IMR-90 (cell line): Measurements from ENCODE around the gene LAPTM5. TPM values are rescaled to one million over a fixed set of nuclear protein-coding genes. Genes with fewer than 3 reads are reported as not detected.

Experiments
- ATAC-seq: fragments of 200-7000 bp; cut with Tn5 transposase; 2 replicates; pipeline ENCODE4 v1.9.1; 2020; ENCODE audit warnings: low read depth, mild to moderate bottlenecking, moderate library complexity
- BruUV-seq: library from RNA; stranded (reverse); fragments of 400-500 nt; replicated peaks from 2 replicates; lab custom pipeline; 2021; lab: Mats Ljungman, UMichigan
- CTCF ChIA-PET: fragments of 300-600 bp; formaldehyde crosslinking; extraction: SDS; loops from one replicate; lab custom pipeline; 2021; ENCODE audit warnings: antibody characterized with exemption; lab: Yijun Ruan, JAX
- POLR2A ChIA-PET: fragments of 300-600 bp; sonication (Branson Sonifier 250); formaldehyde crosslinking; loops from one replicate; lab custom pipeline; 2022; ENCODE audit warnings: antibody characterized with exemption; ENCODE audit not compliant: unreplicated experiment; lab: Charles Lee
- DNase-seq: peaks from one replicate; pipeline ENCODE4 v3.0.0; 2013
- H2AFZ ChIP-seq: replicated peaks from 2 replicates; pipeline ENCODE3; 2013; ENCODE audit warnings: low read length, mild to moderate bottlenecking; ENCODE audit not compliant: poor library complexity
- H2AK5ac ChIP-seq: 2 replicates; pipeline ENCODE4 v1.6.1; 2013; ENCODE audit warnings: low read depth, low read length, inconsistent platforms
- H2AK9ac ChIP-seq: replicated peaks from 2 replicates; pipeline ENCODE3; 2013; ENCODE audit warnings: mild to moderate bottlenecking, low read depth, low read length, moderate library complexity; ENCODE audit not compliant: poor library complexity
- H2BK120ac ChIP-seq: 2 replicates; pipeline ENCODE4 v1.6.1; 2013; ENCODE audit warnings: low read depth, low read length, inconsistent platforms
- H2BK15ac ChIP-seq: 3 replicates; pipeline ENCODE4 v1.6.1; 2013; ENCODE audit warnings: low read depth, low read length, inconsistent platforms
- H2BK20ac ChIP-seq: 2 replicates; pipeline ENCODE4 v1.6.1; 2013; ENCODE audit warnings: low read depth, mild to moderate bottlenecking, inconsistent platforms, low read length, moderate library complexity
- H2BK5ac ChIP-seq: 2 replicates; pipeline ENCODE4 v1.6.1; 2013; ENCODE audit warnings: mild to moderate bottlenecking, low read depth, low read length, inconsistent platforms; ENCODE audit not compliant: poor library complexity, severe bottlenecking
- H3K14ac ChIP-seq: replicated peaks from 2 replicates; pipeline ENCODE4 v1.6.1; 2013; ENCODE audit warnings: low read depth, low read length, inconsistent platforms
- H3K18ac ChIP-seq: 2 replicates; pipeline ENCODE4 v1.6.1; 2013; ENCODE audit warnings: low read depth, low read length, control low read depth
- H3K23ac ChIP-seq: 2 replicates; pipeline ENCODE4 v1.6.1; 2013; ENCODE audit warnings: low read depth, low read length, inconsistent platforms
- H3K27ac ChIP-seq: 2 replicates; pipeline ENCODE4 v1.5.1; 2013; ENCODE audit warnings: mild to moderate bottlenecking, control low read depth, low read length; ENCODE audit not compliant: insufficient read depth
- H3K27me3 ChIP-seq: 2 replicates; pipeline ENCODE4 v1.6.1; 2013; ENCODE audit warnings: low read length; ENCODE audit not compliant: control insufficient read depth, insufficient read depth
- H3K36me3 ChIP-seq: 2 replicates; pipeline ENCODE4 v1.6.1; 2013; ENCODE audit warnings: low read length, mixed read lengths; ENCODE audit not compliant: control insufficient read depth, insufficient read depth
- H3K4ac ChIP-seq: 2 replicates; pipeline ENCODE4 v1.6.1; 2013; ENCODE audit warnings: low read depth, low read length, inconsistent platforms
- H3K4me1 ChIP-seq: 2 replicates; pipeline ENCODE4 v1.6.1; 2013; ENCODE audit warnings: low read length, mixed read lengths; ENCODE audit not compliant: control insufficient read depth, insufficient read depth
- H3K4me2 ChIP-seq: 2 replicates; pipeline ENCODE4 v1.6.1; 2013; ENCODE audit warnings: low read depth, mild to moderate bottlenecking, control low read depth, low read length, moderate library complexity
- H3K4me3 ChIP-seq: 2 replicates; pipeline ENCODE4 v1.5.1; 2013; ENCODE audit warnings: low read depth, mild to moderate bottlenecking, control low read depth, low read length, moderate library complexity; ENCODE audit not compliant: insufficient read depth
- H3K56ac ChIP-seq: 2 replicates; pipeline ENCODE4 v1.6.1; 2013; ENCODE audit warnings: low read length, inconsistent platforms; ENCODE audit not compliant: insufficient read depth; ENCODE audit errors: extremely low read depth
- H3K79me1 ChIP-seq, 2 experiments: 2 replicates each; pipeline ENCODE4 v1.6.1; 2013; ENCODE audit warnings: low read length in 2 of 2, inconsistent platforms in 1 of 2, low read depth in 1 of 2
- H3K9ac ChIP-seq: 2 replicates; pipeline ENCODE4 v1.6.1; 2013; ENCODE audit warnings: low read depth, low read length, control low read depth
- H3K9me1 ChIP-seq: 2 replicates; pipeline ENCODE4 v1.6.1; 2013; ENCODE audit warnings: low read length, inconsistent platforms; ENCODE audit not compliant: insufficient read depth
- H3K9me3 ChIP-seq: 2 replicates; pipeline ENCODE4 v1.6.1; 2013; ENCODE audit warnings: low read length; ENCODE audit not compliant: control insufficient read depth, insufficient read depth
- H4K20me1 ChIP-seq: 2 replicates; pipeline ENCODE4 v1.6.1; 2013; ENCODE audit warnings: low read length, inconsistent platforms; ENCODE audit not compliant: insufficient read depth
- H4K5ac ChIP-seq: 2 replicates; pipeline ENCODE4 v1.6.1; 2013; ENCODE audit warnings: mild to moderate bottlenecking, low read depth, low read length, control low read depth
- H4K8ac ChIP-seq, 2 experiments: 2 replicates each; pipeline ENCODE4 v1.6.1; 2013; ENCODE audit warnings: low read depth in 2 of 2, low read length in 2 of 2, control low read depth in 1 of 2, inconsistent platforms in 1 of 2
- H4K91ac ChIP-seq: 2 replicates; pipeline ENCODE4 v1.6.1; 2013; ENCODE audit warnings: low read depth, low read length, inconsistent platforms; ENCODE audit not compliant: insufficient read depth
- BHLHE40 ChIP-seq: fragments of 150-350 bp; IDR thresholded peaks from 2 replicates; pipeline ENCODE4 v1.6.1; 2016; ENCODE audit warnings: mild to moderate bottlenecking, low read depth, low read length
- CEBPB ChIP-seq: IDR thresholded peaks from 2 replicates; pipeline ENCODE4 v1.6.1; 2012; ENCODE audit warnings: low read depth, low read length, improper control_type of control experiment
- CHD1 ChIP-seq: IDR thresholded peaks from 2 replicates; pipeline ENCODE4 v1.6.1; 2012; ENCODE audit warnings: low read depth, low read length, improper control_type of control experiment
- ELK1 ChIP-seq: fragments of 150-350 bp; IDR thresholded peaks from 2 replicates; pipeline ENCODE4 v1.6.1; 2016; ENCODE audit warnings: low read depth, mild to moderate bottlenecking, low read length, moderate library complexity, borderline replicate concordance
- FOS ChIP-seq: fragments of 150-350 bp; IDR thresholded peaks from 2 replicates; pipeline ENCODE4 v1.6.1; 2016; ENCODE audit warnings: low read depth, low read length
- MAFK ChIP-seq: IDR thresholded peaks from 2 replicates; pipeline ENCODE4 v1.6.1; 2012; ENCODE audit warnings: low read depth, low read length, improper control_type of control experiment
- MAZ ChIP-seq: IDR thresholded peaks from 2 replicates; pipeline ENCODE4 v1.6.1; 2012; ENCODE audit warnings: low read depth, mild to moderate bottlenecking, low read length, improper control_type of control experiment, moderate library complexity, borderline replicate concordance
- MXI1 ChIP-seq: IDR thresholded peaks from 2 replicates; pipeline ENCODE4 v1.6.1; 2012; ENCODE audit warnings: low read depth, mild to moderate bottlenecking, low read length, moderate library complexity, borderline replicate concordance
- NFE2L2 ChIP-seq: fragments of 150-350 bp; IDR thresholded peaks from 2 replicates; pipeline ENCODE4 v1.6.1; 2016; ENCODE audit warnings: low read depth, mild to moderate bottlenecking, low read length
- POLR2A ChIP-seq: IDR thresholded peaks from 2 replicates; pipeline ENCODE4 v1.6.1; 2012; ENCODE audit warnings: mild to moderate bottlenecking, low read depth, low read length
- RAD21 ChIP-seq: IDR thresholded peaks from 2 replicates; pipeline ENCODE4 v1.6.1; 2012; ENCODE audit warnings: low read length, improper control_type of control experiment
- RFX5 ChIP-seq: IDR thresholded peaks from 2 replicates; pipeline ENCODE4 v1.8.0; 2012; ENCODE audit warnings: low read depth, mild to moderate bottlenecking, low read length, moderate library complexity
- SMC3 ChIP-seq: fragments of 150-350 bp; IDR thresholded peaks from 2 replicates; pipeline ENCODE4 v1.6.1; 2016; ENCODE audit warnings: low read depth, mild to moderate bottlenecking, antibody characterized with exemption, low read length, moderate library complexity
- WGBS, 2 experiments: methylation state at CpG; one replicate each; pipeline versions ENCODE4 v1.1.5 to v1.1.7; 2013; ENCODE audit warnings: missing lambda C conversion rate in 2 of 2; ENCODE audit not compliant: insufficient read length in 1 of 2; ENCODE audit errors: extremely low coverage in 2 of 2; 5-methylcytosine and 5-hydroxymethylcytosine counted together
- dilution Hi-C: fragments of 300-500 bp; cut with HindIII; formaldehyde crosslinking; loops from one replicate; pipeline ENCODE4 v1.14.3; 2018; ENCODE audit warnings: low sequenced_read_pairs; ENCODE audit not compliant: unreplicated experiment
- in situ Hi-C: fragments of 300-500 bp; cut with MboI; formaldehyde crosslinking; loops from 3 replicates; pipeline ENCODE4 v1.14.3; 2019; ENCODE audit warnings: low sequenced_read_pairs, inconsistent platforms, mixed read lengths
- intact Hi-C: fragments of 100-400 bp; cut with micrococcal nuclease; formaldehyde crosslinking; loops from 2 replicates; pipeline ENCODE4 v1.10.0; 2022
- polyA plus RNA-seq, 3 experiments: library from polyadenylated mRNA; depleted of rRNA; stranded (reverse); fragments of >200 nt; gene quantifications; 2 replicates each; pipeline ENCODE4 v1.2.3, GENCODE V29; 2012; ENCODE audit warnings: low replicate concordance in 1 of 3
- total RNA-seq: library from RNA; depleted of rRNA; stranded (reverse); fragments of >200 nt; gene quantifications from 2 replicates; pipeline ENCODE4 v1.2.3, GENCODE V29; 2012
- TF ChIP-seq, protein P1 (sequence below): fragments of 150-350 bp; IDR thresholded peaks from 2 replicates; pipeline ENCODE4 v1.6.1; 2017; ENCODE audit warnings: mild to moderate bottlenecking, antibody characterized with exemption, low read length, low read depth

The LAPTM5 gene
- total and polyA plus RNA-seq, 2 of the 4 experiments (the other 2 are of a cell fraction) = 0.09 TPM; not detected in 1

DNA sequence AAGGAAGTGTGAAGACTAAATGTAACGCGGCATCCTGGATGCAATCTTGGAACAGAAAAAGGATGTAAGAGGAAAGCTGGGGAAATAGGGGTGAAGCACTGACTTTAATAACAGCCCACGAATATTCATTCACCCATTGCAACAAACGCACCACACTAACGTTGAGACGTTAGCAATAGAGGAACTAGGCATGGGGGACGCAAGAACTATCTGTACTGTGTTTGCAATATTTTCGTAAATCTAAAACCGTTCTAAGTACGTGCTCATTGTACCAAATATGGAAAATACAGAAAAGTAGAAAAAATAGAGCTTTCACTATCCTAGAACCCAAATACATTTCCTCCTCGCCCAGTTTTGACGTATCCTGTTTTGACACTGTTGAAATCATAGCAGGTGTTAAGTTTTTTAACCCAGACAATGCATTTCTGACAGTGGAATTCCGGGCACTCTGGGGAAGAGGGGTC, 3.9 kb downstream of the LAPTM5 start:
- H4K8ac ChIP-seq = no peak overlapping the region
- H3K4me2 ChIP-seq = no peak overlapping the region
- H3K4ac ChIP-seq = no peak overlapping the region
- H2AK9ac ChIP-seq = no peak overlapping the region
- H3K4me1 ChIP-seq = peaks cover 7% of the 10 kb centered on the region
- no peaks in the 10 kb centered on the region for H3K36me3 ChIP-seq
- no peak overlapping the region for H2BK120ac ChIP-seq
- intact Hi-C loops (loop anchor here (2.0 kb wide), 1 partner anchor 17 kb away; no protein-coding TSS in a partner anchor), in situ Hi-C loops (no loop called here), dilution Hi-C loops (no loop called here)
- no peaks in the 10 kb centered on the region for H3K9me3 ChIP-seq
- no peak overlapping the region for H3K23ac ChIP-seq
- H3K4me3 ChIP-seq = no peak overlapping the region
- no peak overlapping the region for H4K5ac ChIP-seq
- no TSS peak for BruUV-seq
- H3K79me1 ChIP-seq = no peaks in the 10 kb centered on the region
- H2BK15ac ChIP-seq = no peak overlapping the region
- no peak overlapping the region for H2BK20ac ChIP-seq
- no peak overlapping the region for H3K18ac ChIP-seq
- ATAC-seq (no peak), DNase-seq (no peak)
- POLR2A ChIA-PET = no interaction called here
- no peak overlapping the region for H3K9ac ChIP-seq
- H2AK5ac ChIP-seq = no peak overlapping the region
- no peak for TF ChIP-seq MAFK
- TF ChIP-seq RAD21 = no peak
- TF ChIP-seq, protein P1, sequence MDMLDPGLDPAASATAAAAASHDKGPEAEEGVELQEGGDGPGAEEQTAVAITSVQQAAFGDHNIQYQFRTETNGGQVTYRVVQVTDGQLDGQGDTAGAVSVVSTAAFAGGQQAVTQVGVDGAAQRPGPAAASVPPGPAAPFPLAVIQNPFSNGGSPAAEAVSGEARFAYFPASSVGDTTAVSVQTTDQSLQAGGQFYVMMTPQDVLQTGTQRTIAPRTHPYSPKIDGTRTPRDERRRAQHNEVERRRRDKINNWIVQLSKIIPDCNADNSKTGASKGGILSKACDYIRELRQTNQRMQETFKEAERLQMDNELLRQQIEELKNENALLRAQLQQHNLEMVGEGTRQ = no peak
- no peak for TF ChIP-seq POLR2A
- TF ChIP-seq NFE2L2 = no peak
- no peak for TF ChIP-seq MAZ
- no peak for TF ChIP-seq CEBPB
- no peak for TF ChIP-seq SMC3
- no peak for TF ChIP-seq RFX5
- TF ChIP-seq MXI1 = no peak
- TF ChIP-seq FOS = no peak
- TF ChIP-seq ELK1 = no peak
- TF ChIP-seq CHD1 = no peak
- no peak for TF ChIP-seq BHLHE40
- H3K14ac ChIP-seq = no peak overlapping the region
- H2AFZ ChIP-seq = no peak overlapping the region
- H3K27ac ChIP-seq = no peak overlapping the region
- peaks cover 7% of the 10 kb centered on the region; the same call in 1 of the 2 replicates for H3K9me1 ChIP-seq
- no peak overlapping the region for H2BK5ac ChIP-seq
- no peak overlapping the region for H4K91ac ChIP-seq
- no peak overlapping the region for H3K56ac ChIP-seq
- no peaks in the 10 kb centered on the region; the same call in 1 of the 2 replicates for H4K20me1 ChIP-seq
- peaks cover 9% of the 10 kb centered on the region for H3K27me3 ChIP-seq
- CTCF ChIA-PET = no interaction called here
- 63% methylated on average over 5 of the region's 13 CpGs; no CpG with 5 or more reads in 1 of the 2 experiments for WGBS, 2 experiments
